DMS79 (cell line): ENCODE data around the gene KLHL35.

Experiments used
- DNase-seq: peaks from one replicate; lab custom pipeline; 2025; lab: John Stamatoyannopoulos, UW

Gene KLHL35

DNA sequence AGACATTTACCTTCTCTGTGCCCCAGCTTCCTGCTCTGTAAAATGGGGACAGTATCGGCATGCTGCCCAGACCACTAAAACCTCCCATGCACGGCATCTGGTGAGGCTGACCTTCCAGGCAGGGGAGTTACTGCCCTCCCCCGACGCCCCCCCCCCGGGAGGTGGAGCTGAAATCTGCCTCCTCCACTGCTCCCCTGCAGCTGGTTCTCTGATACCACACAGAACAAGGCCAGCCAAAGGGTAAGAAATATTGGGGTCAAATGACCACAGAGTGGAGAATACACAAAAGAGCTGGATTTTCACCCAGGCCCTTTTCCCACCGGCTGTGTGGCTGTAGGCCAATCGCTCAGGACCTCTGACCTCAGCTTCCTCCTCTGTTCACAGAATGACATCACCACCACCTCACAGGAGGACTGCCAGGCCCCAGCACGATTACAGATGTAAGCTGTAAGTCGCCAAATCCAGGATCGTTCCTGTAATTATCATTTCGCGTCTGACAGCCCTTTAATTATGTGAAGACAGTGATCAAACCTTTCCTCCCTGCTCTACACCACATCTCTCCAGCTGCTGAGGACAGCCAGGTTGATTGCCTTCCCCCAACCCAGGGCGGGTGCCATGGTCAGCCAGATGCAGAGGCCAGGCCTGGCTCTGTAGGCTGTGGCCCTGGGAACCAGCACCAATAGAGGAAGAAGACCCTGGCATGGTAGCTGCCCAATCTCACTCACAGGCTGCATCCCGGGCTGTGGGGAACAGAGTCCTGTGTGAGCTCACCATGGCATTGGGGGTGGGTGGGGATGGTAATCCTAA lies 35.7 kb upstream of the KLHL35 start:
- no peak for DNase-seq

DNA sequence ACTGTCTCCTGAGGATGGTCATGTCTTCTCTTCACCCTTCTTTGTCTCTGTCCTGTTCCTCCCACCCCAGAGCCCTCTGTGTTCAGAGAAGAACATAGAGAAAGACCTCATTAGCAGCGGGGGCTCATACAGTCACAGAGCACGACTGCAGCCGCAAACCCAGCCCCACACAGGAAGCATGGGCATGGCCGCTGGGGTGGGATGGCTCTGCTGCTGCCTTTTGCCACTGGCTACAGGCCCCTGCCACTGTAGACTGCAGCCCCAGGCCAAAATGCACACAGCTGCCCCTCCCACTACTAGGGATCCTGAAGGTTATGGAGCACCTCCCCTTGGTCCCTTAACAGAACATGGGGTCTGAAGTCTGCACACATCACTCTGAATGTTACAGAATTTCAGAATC lies 34.9 kb upstream of the KLHL35 start:
- DNase-seq = no peak

DNA sequence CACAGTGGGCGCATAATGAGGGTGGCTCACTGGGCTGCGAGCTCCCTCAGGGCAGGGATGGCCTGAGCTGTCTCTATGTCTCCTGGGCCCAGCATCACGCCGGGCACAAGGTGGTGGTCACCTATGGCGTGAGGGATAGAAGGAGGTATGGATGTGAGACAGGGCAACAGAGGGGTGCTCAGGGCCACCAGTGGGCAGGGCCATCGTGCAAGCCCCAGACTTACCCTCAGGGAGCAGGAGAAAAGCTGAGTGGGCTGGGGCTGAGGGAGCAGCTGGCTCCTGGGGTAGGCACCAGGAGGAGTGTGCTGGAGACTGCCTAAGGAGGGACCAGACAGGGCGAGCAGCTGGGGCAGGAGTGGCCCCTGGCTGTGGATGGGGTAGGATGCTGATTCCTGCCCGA lies 34.3 kb upstream of the KLHL35 start:
- DNase-seq = no peak

DNA sequence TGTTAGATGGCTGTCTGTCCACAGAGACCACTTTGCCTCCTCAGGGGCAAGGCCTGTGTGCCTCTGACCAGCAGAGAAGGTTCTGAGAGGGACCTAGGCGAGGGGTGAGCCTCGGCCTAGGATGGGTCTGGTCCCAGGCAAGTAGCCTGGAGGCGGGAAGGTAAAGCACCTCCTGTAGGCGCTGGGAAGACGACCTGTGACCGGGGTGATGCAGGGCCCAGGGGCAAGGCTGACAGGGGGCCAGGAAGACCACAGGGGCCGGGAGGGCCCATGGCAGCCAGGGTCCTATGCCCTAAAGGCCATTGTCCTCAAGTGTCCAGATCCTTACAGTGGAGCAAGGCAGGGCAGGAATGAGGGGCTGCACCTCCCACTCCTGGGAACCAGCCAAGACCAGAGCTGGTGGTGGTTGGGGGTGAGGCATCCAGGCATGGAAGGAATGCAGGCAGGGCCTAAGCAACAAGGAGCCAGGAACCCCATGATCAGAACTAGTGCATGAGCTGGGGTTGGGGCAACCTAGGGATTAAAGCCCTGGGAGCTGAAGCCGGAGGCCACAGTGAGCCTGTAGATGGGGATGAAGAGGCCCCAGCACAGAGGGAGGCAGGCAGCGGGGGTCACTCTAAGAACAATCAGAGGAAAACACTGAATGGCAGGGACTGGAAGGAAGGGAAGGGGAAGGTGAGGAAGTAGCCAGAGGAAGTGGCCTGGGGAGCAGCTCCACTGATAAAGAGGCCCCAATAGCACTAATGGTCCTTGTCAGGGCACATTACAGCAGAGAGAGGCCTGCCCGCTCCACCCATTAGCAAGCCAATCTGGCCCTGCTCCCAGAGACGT lies 32.9 kb upstream of the KLHL35 start:
- no peak for DNase-seq

DNA sequence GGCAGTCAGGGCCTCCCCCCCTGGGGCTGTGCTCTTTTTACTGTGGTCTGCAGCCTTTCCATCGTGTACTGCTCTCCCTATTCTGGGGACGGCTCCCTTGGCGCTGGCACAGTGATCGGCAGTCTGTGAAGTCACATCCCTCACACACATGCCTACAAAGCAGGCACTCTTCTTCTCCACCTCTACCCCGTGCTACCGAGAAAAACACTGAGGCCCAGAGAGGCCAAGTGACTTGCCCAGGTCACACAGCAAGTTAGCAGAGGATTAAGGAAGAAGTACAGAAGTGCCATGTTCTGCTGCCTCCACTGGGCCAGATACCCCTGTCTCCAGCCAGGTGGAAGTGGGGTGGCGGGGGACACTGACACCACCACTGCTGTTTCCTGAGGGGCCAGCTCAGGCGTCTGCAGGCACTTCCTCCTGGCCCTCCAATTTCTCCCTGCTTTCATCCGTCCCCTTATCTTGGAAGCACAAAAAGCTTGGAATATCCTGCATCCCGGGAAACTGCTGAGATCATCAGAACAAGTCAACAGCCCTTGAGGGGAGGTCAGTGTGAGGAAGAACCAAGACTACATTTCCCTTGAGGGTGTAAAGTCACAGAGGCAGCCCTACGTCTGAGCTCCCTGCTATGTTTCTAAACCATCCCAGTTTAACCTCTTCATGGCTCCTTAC lies 30.2 kb upstream of the KLHL35 start:
- no peak for DNase-seq

DNA sequence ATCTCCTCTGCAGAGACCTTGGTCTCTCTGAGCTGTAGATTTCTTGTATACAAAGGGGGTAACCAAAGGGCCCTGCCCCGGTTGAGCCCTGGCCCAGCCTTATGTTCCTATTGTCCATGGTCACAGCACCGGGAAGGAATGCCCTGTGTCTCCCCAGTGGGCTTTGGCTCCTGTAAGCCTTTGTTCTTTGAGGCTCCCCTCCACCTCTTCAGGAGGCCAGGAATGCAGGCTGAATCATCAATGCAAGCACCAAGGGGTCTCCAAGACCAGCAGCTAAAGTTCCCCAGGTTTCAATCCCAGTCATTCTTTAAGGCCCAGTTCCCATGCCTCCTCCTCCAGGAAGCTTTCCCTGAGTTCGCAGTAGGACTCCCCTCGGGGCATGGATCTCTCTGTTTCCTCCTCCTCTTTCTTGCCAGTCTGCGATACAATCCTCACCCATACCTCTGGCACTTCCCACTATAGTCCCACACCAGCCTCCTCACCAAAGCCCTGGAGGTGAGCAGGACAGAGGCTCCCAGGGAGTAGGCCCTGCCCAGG lies 29.2 kb upstream of the KLHL35 start:
- DNase-seq = no peak

DNA sequence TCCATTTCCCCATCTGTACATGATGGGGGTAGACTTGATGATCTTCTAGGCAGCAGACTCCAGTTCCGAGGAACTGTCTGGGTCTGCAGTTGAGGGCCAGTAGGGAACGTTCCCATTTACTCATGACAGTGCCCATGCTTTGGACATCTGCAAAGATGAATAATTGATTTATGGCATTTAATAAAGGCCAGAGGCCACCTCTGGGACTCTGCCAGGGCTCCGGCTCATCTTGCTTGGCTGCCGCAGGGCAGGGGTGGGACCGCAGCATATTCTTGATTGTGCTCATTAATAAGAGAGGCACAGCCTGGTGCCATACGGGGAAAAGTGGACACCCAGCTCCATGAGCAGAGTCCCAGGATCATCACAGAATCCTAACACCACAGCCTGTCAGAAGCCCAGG lies 28.1 kb upstream of the KLHL35 start:
- no peak for DNase-seq

DNA sequence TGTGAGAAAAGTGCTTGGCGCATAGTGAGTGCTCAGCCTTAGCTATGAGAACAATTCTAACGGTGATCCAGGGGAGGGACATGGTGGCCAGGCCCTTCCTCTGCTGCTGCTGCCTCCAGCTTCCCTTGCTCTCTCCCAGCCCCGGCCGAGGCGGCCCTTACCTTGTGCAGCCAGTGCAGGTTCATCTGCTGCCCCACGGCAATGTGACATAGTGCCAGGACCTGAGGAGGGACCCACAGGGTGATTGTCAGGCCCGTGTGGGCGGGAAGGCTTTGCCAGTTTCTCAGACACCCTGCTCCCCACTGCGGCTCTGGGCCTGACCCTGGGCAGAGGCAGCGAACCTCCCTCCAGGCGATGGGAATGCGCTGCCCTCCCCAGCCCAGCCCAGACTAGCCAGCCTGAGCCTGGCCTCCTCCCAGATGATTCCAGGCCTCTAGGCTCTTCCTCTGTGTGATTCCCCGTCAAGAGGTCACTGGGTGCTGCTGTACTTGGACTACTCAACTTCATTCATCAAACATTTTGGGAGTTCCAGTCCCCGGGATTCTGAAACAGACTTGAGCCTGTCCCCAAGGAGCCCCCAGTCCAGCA lies 23.7 kb upstream of the KLHL35 start:
- no peak for DNase-seq

DNA sequence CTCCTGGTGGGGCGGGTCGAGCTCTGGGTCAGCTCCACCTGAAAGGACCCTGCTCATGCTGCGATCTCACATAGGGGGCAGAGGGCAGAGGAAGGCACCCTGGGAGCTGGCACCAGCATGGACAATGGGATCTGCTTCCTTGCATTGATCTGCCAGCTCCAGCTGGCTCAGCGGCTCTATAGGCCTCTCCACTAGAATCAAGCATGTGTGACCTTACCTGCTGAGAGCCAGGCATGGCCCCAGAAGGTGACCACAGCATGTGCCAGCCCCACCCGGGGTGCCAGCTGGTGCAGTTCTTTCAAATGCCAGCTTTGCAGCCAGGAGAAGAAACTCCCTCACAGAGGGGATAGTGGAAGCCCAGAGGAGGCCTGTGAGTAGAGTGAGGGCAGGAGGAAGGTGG lies 22.0 kb upstream of the KLHL35 start:
- DNase-seq = peak; percentile 69

DNA sequence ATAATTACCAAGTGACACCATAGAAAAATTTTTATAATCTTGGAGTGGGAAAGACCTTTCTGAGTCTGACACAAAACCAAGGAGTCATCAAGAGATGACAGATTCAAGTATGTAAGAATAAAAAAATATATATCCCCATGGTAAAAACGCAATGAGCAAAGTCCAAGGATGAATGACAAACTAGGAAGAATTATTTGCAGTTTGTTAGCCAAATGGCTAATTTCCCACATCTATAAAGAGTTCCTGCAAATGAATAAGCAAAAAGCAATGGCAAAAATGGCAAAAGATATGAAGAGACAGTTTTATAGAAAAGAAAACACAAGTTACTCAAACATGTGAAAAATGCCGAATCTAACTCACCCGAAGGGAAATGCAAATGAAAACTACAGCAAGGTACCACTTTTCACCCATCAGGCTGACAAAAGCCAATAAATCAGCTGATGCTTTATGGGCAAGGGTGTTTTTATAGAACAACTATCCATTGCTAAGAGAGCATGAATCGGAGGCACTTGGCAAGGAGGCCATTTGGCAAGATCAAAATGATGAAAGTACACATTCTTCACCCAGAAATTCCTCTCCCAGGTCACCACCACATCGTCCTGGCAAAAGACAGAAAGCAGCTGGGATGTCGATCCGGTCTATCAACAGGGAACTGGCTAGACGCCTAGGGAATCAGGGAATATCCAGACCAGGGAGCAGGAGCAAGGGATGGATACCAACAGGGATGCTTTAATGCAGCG lies 21.1 kb upstream of the KLHL35 start:
- peak; percentile 48 for DNase-seq

DNA sequence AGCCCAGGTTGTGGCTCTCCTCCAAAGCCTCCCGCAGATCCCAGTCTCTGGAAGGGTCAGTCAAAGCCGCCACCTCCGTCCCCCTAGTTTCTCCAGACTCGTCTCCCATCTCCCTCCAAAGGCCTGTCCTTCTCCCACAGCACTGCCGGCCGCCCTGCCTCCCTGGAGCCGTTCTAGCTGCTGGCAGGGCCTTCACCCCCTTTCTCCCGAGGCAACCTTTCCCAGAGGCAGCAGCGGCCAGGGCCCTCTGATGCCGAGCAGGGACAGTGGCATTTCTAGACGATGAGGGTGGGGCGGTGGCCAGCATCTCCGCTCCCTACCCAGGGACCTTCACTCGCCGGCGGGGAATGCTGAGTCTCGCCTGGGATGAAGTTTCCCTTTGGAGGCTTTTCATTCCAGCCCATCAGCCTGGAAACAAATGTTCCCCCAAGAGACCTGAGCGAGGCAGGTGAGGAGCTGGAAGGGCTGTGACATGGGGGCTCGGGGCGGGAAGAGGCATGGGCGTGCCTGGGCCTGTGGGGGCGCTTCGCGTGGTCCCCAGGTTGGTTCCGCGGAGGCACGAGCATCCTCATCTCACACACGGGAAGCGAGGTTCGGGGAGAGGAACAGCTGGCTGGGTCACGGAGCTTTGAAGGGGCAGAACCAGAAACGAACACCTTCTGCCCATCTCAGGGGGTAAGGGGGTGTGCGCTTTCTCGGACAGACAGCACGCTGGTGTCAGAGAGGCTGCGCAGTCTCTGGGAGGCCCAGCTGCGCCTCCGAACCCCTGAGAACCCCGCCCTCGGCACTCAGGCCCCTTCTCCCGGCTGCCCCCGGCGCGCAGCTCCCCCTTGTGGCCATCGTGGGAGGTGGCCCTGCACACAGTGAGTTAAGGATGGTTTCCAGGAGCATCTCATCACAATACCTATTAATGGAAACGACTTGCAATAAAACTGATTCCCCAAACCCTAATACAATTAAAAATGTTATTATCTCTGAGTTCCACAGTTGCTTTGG lies 18.1 kb upstream of the KLHL35 start:
- DNase-seq = no peak

DNA sequence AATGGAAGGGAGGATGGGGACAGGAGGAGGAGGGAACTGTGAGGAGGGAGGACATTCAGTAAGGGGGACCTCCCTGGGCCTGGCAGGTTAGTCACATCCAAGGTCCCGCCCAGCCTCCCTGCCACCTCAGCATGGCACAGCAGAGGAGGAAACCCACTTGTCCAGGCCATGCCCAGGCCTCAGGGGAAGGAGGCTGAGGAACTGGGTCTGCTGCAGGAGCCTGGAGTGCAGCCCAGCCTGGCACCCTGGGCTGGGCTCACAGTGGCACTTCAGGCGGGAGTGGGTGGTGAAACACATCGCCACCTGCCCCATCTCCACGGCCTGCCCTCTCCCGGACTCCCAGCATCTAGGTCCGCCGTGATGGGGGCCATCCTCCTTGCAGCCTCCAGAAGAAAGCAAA lies 17.2 kb upstream of the KLHL35 start:
- DNase-seq = no peak

DNA sequence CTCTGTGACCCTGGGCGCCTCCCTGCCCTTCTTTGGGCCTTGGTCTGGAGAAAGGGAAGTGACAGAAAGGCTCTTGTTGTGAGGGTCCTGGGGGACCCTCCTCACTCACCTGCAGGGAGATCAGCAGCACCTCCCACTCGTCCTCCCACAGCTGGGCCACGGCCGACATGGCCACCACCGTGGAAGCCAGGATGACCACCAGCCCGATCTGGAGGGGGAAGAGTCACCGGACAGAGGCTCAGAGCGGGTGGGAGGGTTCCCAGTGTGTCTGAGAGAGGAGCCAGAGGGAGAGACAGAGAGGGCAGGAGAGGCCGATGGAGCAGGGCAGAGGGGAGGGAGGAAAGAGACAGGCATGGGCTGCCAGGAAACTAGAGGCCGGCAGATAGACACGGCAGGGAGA lies 16.8 kb upstream of the KLHL35 start:
- DNase-seq = no peak

DNA sequence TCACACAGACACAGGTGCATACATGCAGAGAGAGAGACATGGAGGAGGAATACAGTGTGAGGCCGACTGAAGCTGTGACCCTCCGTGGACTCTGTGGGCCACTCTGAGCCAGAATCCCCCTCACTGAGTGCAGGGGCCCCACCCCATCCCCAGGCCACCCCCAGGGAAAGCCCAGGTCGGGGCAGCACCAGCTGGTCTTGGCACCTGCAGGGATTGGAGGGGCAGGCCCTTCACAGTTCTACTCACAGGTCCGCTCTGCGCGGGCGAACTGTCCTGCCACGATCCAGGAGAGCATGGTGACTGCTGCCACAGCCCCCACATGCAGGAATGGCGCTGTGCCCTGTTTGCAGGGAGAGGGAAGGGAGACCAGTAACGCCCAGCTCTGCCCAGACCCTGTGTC lies 16.3 kb upstream of the KLHL35 start:
- no peak for DNase-seq

DNA sequence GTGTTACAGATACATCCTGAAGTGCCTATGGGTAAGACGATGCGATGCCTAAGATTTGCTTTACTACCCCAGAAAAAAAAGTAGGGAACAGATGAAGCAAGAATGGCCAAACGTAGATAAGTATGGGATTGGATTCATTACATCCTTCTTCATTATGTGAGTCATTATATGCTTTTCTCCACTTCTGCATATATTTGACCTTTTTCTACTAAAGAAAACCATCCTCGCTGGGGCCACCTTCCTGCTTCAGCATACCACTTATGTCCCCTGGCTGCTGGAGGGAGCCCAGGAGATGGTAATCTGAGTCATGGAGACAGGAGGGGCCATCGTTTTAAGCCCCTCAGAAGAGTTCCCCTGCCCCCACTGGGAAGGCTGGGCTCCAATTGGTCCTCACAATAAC lies 14.4 kb upstream of the KLHL35 start:
- no peak for DNase-seq

DNA sequence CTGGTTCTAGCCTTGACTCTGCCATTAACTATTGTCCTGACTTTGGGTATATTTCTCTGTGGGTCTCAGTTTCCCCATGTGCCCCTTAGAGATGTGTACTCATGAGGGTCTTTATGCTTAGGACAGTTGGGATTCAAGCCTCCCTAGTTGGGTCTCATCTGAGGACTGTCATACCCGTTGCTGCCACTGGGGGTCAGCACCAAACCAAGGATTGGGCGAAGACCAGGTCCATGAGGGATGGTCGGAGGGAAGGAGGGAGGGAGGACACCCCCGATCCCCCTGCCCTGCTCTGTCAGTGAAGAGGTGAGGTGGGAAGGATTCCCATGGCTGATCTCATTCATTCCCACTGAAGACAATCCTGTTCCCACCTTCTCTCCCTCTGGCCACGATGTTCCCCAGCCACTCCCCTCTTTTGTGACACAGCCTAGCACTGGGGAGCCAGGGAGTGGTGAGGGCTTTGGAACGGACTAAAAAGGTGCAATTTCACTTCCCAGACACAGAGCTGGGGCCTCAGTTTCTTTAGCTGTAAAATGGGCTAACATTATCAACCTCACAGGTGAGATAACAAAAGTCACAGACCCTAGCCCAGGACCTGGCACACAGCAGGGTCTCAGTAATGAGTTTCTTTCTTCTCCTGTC lies 12.4 kb upstream of the KLHL35 start:
- no peak for DNase-seq

DNA sequence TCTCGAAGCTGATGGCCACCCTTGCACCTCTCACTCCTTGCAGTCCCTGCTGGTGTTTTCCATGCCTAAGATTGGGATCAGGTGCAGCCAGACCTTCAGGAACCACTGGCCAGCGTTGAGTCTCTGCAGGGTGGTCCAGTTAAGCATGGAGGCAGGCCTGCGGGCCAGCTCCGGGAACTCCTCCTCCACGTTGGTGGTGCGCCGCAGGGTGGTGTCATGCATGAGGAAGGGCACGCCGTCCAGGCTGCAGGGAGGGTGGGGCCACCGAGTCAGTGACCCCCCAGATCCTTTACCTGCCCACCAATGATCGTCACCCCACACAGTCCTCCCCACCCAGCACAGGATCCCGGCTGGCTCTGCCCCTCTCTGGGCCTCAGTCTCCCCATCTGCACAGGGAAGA lies 10.0 kb upstream of the KLHL35 start:
- DNase-seq = no peak

DNA sequence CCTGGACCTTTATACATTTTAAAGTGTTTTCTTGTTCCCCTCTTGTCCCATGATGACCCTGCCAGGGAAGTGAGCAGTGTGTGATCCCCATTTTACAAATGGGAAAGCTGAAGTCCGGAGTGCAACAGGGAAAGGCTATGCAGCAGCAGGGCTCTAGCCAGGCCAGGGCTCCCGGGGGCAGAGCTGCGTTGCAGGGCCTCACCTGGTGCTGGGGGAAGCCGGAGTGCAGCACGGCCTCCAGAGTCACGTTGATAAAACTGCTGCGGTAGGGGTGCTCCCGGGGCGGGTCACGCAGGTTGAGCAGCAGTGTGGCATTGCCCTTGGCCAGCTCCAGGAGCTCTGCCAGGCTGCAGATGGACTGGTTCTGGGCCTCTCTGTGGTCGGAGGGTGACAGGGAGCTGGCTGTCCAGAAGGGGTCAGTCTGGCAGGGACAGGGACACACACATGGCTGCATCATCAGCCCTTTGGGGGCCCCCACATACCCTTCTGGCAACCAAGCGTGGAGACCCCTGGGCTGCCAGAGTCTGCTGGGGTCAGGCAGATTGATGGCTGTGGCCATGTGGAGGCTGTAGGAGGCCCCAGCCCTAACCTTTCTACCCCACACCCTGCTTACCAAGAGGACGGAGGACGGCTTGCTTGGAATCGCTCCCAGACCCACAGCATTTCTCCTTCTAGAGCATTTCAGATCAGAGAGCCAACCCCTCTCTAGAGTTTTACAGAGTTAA lies 9.3 kb upstream of the KLHL35 start:
- no peak for DNase-seq

DNA sequence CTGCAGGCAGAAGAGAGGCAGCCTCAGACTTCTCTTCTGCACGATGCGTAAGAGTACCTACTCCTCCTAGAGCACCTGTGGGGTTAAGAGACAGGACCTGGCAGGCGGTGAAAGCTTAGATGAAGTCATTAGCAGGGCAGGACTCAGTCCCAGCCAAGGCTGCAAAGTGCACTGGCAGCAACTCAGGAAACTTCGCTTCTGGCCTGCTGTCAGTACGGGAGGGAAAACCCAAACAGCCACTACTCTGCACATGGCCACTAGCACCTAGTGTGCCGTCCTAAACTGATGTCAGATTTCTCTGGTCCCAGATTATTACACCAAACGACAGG lies 8.8 kb upstream of the KLHL35 start:
- no peak for DNase-seq
